Common myeloid progenitor, CD34-positive (primary cell): ENCODE measurements around the gene FGD4.

Experiments used
- CTCF ChIA-PET: fragments of 350-600 bp; sonication (Branson Sonifier 250); formaldehyde crosslinking; loops from one replicate; lab custom pipeline; 2021; ENCODE audit warnings: antibody characterized with exemption; lab: Charles Lee
- POLR2A ChIA-PET: fragments of 350-600 bp; sonication (Branson Sonifier 250); formaldehyde crosslinking; loops from one replicate; lab custom pipeline; 2021; ENCODE audit warnings: antibody characterized with exemption; lab: Charles Lee
- DNase-seq, 3 donors: peaks; one replicate each; pipeline versions ENCODE4 v3.0.0 to v3.0.0-alpha.2; 2013
- H3K27ac ChIP-seq, 2 experiments: 1 replicate in 1 of 2; 2 replicates in 1 of 2; pipeline ENCODE4 v1.7.0; 2013; ENCODE audit warnings: inconsistent platforms in 2 of 2, low read length in 2 of 2, mild to moderate bottlenecking in 2 of 2, low read depth in 1 of 2, moderate library complexity in 1 of 2; ENCODE audit not compliant: severe bottlenecking in 2 of 2, insufficient read depth in 1 of 2, poor library complexity in 1 of 2
- H3K27me3 ChIP-seq, 5 experiments: replicated peaks in 2 of 5; 1 replicate in 3 of 5; 2 replicates in 2 of 5; pipeline versions ENCODE4 v1.6.1 to v1.7.0; 2013; ENCODE audit warnings: low read length in 4 of 5, mild to moderate bottlenecking in 2 of 5, moderate library complexity in 2 of 5, inconsistent platforms in 1 of 5; ENCODE audit not compliant: insufficient read depth in 5 of 5, control insufficient read depth in 4 of 5
- H3K36me3 ChIP-seq, 4 experiments: 1 replicate in 2 of 4; 2 replicates in 2 of 4; pipeline versions ENCODE4 v1.6.1 to v1.7.0; 2013; ENCODE audit warnings: low read length in 3 of 4, control low read depth in 1 of 4, mild to moderate bottlenecking in 1 of 4; ENCODE audit not compliant: control insufficient read depth in 4 of 4, insufficient read depth in 4 of 4
- H3K4me1 ChIP-seq, 4 experiments: 1 replicate in 3 of 4; 2 replicates in 1 of 4; pipeline versions ENCODE4 v1.6.1 to v1.7.1; 2013; ENCODE audit warnings: low read length in 3 of 4, mild to moderate bottlenecking in 3 of 4, control low read depth in 1 of 4, inconsistent platforms in 1 of 4, moderate library complexity in 1 of 4; ENCODE audit not compliant: control insufficient read depth in 4 of 4, insufficient read depth in 4 of 4; ENCODE audit errors: control extremely low read depth in 1 of 4
- H3K4me3 ChIP-seq, 7 experiments: 1 replicate in 4 of 7; 2 replicates in 3 of 7; pipeline versions ENCODE4 v1.5.1 to v1.7.0; 2013; ENCODE audit warnings: mild to moderate bottlenecking in 7 of 7, low read length in 6 of 7, moderate library complexity in 6 of 7, inconsistent platforms in 2 of 7, low read depth in 2 of 7, control low read depth in 1 of 7; ENCODE audit not compliant: insufficient read depth in 4 of 7, control insufficient read depth in 1 of 7; ENCODE audit errors: extremely low read depth in 1 of 7
- H3K9me3 ChIP-seq, 5 experiments: 1 replicate in 4 of 5; 2 replicates in 1 of 5; pipeline versions ENCODE4 v1.6.1 to v1.7.1; 2013; ENCODE audit warnings: low read length in 4 of 5, mild to moderate bottlenecking in 2 of 5, inconsistent platforms in 1 of 5, low read depth in 1 of 5, moderate library complexity in 1 of 5; ENCODE audit not compliant: control insufficient read depth in 4 of 5, insufficient read depth in 2 of 5; ENCODE audit errors: control extremely low read depth in 1 of 5
- WGBS: methylation state at CpG from one replicate; pipeline ENCODE4 v1.1.5; 2013; ENCODE audit not compliant: insufficient coverage; 5-methylcytosine and 5-hydroxymethylcytosine counted together

Gene FGD4

GRCh38 chr12:32419520-32419960, 20.2 kb downstream of the FGD4 start:
- Histone ChIP-seq H3K4me1 (peaks cover 2 to 48% (median 25%) of the 10 kb centered on the region in 4 experiments), H3K27me3 (no peaks in the 10 kb centered on the region), H3K9me3 (no peaks in the 10 kb centered on the region), H3K4me3 (no peak overlapping the region), H3K27ac (no peak overlapping the region), H3K36me3 (no peaks in the 10 kb centered on the region)
- POLR2A ChIA-PET = interaction anchor here (1.4 kb wide), 1 partner anchor 13 kb away, joined by 3 read pairs; no protein-coding TSS in a partner anchor
- DNase-seq = peak; percentile 42 to 90 (median 85)
- CTCF ChIA-PET = interaction anchor here (0.7 to 2.8 kb wide), 3 partner anchors 16 to 18 kb away, joined by 3 to 7 read pairs (median 6); no protein-coding TSS in a partner anchor
- WGBS = 0% methylated on average over 1 of the region's 2 CpGs

DNA sequence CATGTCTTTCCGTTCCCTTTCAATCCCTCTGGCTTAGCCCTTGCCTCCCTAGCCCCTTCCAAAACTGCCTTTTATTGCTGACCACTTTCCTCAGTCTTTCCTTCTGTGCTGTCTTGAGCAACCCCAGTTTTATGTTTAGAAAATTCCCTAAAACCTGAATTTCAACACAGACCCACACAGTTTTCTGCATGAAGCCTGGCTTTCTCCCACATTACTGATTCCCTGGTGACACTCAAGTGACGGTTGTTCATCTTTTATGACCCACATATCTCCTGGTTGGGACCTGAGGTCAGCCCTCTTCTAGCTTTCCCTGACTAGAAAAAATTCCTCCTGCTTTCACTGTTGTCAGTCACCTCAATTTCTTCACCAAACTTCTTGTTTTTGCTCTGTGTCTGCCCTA, 21.0 kb downstream of the FGD4 start:
- POLR2A ChIA-PET = interaction anchor here (1.4 kb wide), 1 partner anchor 13 kb away, joined by 3 read pairs; no protein-coding TSS in a partner anchor
- peaks cover 2 to 48% (median 25%) of the 10 kb centered on the region in 4 experiments for H3K4me1 ChIP-seq
- no peaks in the 10 kb centered on the region for H3K9me3 ChIP-seq
- 95% methylated on average over 2 of the region's 2 CpGs for WGBS
- H3K27ac ChIP-seq = no peak overlapping the region
- DNase-seq = no peak
- no peaks in the 10 kb centered on the region for H3K36me3 ChIP-seq
- no peak overlapping the region for H3K4me3 ChIP-seq
- H3K27me3 ChIP-seq = no peaks in the 10 kb centered on the region
- CTCF ChIA-PET = interaction anchor here (1.5 to 2.8 kb wide), 3 partner anchors 18 to 250 kb away, joined by 3 to 7 read pairs (median 6); no protein-coding TSS in a partner anchor

GRCh38 chr12:32423559-32423958, 24.2 kb downstream of the FGD4 start:
- ChIA-PET POLR2A (no interaction called here), CTCF (interaction anchor here (0.7 to 1.3 kb wide), 2 partner anchors 10 to 285 kb away, joined by 3 read pairs; no protein-coding TSS in a partner anchor)
- H3K9me3 ChIP-seq = no peaks in the 10 kb centered on the region

GRCh38 chr12:32431025-32431424, 31.7 kb downstream of the FGD4 start:
- POLR2A ChIA-PET = interaction anchor here (0.6 kb wide), 1 partner anchor 12 kb away, joined by 4 read pairs; no protein-coding TSS in a partner anchor
- no peaks in the 10 kb centered on the region for H3K27me3 ChIP-seq
- CTCF ChIA-PET = no interaction called here
- H3K36me3 ChIP-seq = no peaks in the 10 kb centered on the region
- no peak overlapping the region for H3K4me3 ChIP-seq
- H3K27ac ChIP-seq = no peak overlapping the region
- 98% methylated on average over 4 of the region's 6 CpGs for WGBS
- peaks cover 0 to 9% (median 5%) of the 10 kb centered on the region in 5 experiments for H3K9me3 ChIP-seq
- no peak for DNase-seq
- H3K4me1 ChIP-seq = no peaks in the 10 kb centered on the region

More at GRCh38 chr12:32423559-32423958, 24.2 kb downstream of the FGD4 start:
- Histone ChIP-seq H3K36me3 (no peaks in the 10 kb centered on the region), H3K27me3 (no peaks in the 10 kb centered on the region), H3K27ac (no peak overlapping the region), H3K4me1 (peaks cover 2 to 47% (median 25%) of the 10 kb centered on the region in 4 experiments), H3K4me3 (no peak overlapping the region)
- DNase-seq = no peak

- POLR2A ChIA-PET = no interaction called here
- no peak overlapping the region for H3K27ac ChIP-seq
- CTCF ChIA-PET = interaction anchor here (1.3 kb wide), 1 partner anchor 16 kb away, joined by 3 read pairs; no protein-coding TSS in a partner anchor
Measured at GRCh38 chr12:32435921-32436705, 36.8 kb downstream of the FGD4 start.

GRCh38 chr12:32437095-32437515, 37.7 kb downstream of the FGD4 start:
- H3K27ac ChIP-seq = no peak overlapping the region
- no peaks in the 10 kb centered on the region for H3K27me3 ChIP-seq
- ChIA-PET POLR2A (no interaction called here), CTCF (interaction anchor here (2.4 kb wide), 1 partner anchor 17 kb away, joined by 7 read pairs; no protein-coding TSS in a partner anchor)
- no peaks in the 10 kb centered on the region for H3K36me3 ChIP-seq
- DNase-seq = no peak
- no peaks in the 10 kb centered on the region for H3K9me3 ChIP-seq
- no peak overlapping the region for H3K4me3 ChIP-seq
- no peaks in the 10 kb centered on the region for H3K4me1 ChIP-seq
- 98% methylated on average over 8 of the region's 9 CpGs for WGBS

More at GRCh38 chr12:32435921-32436705, 36.8 kb downstream of the FGD4 start:
- H3K36me3 ChIP-seq = no peaks in the 10 kb centered on the region
- 96% methylated on average over 4 of the region's 7 CpGs for WGBS
- no peaks in the 10 kb centered on the region for H3K9me3 ChIP-seq
- H3K4me1 ChIP-seq = no peaks in the 10 kb centered on the region
- DNase-seq = no peak
- no peaks in the 10 kb centered on the region for H3K27me3 ChIP-seq
- H3K4me3 ChIP-seq = no peak overlapping the region
